ENCODE measurements around the gene KLRF2.

DNA sequence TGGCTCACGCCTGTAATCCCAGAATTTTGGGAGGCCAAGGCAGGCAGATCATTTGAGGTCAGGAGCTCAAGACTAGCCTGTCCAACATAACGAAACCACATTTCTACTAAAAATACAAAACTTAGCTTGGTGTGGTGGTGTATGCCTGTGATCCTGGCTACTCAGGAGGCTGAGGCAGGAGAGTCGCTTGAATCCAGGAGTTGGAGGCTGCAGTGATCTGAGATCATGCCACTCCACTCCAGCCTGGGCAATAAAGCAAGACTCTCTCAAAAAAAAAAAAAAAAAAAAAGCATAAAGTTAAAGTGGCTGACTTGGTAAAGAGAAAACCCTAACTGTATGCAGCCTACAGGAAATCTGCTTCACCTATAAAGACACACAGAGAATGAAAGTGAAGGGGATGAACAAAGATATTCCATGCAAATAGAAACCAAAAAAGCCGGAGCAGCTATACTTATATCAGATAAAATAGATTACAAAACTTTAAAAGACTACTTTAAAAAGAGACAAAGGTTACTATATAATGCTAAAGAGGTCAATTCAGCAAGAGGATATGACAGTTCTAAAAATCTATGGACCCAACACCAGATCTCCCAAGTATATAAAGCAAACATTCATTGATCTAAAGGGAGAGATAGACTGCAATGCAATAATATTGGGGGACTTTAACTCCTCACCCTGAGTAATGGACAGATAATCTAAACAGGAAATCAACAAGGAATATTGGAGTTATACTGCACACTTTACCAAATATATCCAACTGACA is 16.2 kb upstream of the KLRF2 start:
- no peak for TF ChIP-seq FOXJ3 (CRISPR knock-in tag; IDR thresholded peaks at IDR 0.05)
- TF ChIP-seq EP300 (IDR thresholded peaks at IDR 0.05; ENCODE audit: borderline replicate concordance in 1 of 2, low read depth in 1 of 2, low read length in 1 of 2): no peak
- TF ChIP-seq, protein P1, sequence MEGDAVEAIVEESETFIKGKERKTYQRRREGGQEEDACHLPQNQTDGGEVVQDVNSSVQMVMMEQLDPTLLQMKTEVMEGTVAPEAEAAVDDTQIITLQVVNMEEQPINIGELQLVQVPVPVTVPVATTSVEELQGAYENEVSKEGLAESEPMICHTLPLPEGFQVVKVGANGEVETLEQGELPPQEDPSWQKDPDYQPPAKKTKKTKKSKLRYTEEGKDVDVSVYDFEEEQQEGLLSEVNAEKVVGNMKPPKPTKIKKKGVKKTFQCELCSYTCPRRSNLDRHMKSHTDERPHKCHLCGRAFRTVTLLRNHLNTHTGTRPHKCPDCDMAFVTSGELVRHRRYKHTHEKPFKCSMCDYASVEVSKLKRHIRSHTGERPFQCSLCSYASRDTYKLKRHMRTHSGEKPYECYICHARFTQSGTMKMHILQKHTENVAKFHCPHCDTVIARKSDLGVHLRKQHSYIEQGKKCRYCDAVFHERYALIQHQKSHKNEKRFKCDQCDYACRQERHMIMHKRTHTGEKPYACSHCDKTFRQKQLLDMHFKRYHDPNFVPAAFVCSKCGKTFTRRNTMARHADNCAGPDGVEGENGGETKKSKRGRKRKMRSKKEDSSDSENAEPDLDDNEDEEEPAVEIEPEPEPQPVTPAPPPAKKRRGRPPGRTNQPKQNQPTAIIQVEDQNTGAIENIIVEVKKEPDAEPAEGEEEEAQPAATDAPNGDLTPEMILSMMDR (IDR thresholded peaks at IDR 0.05): no peak
- TF ChIP-seq, protein P2, sequence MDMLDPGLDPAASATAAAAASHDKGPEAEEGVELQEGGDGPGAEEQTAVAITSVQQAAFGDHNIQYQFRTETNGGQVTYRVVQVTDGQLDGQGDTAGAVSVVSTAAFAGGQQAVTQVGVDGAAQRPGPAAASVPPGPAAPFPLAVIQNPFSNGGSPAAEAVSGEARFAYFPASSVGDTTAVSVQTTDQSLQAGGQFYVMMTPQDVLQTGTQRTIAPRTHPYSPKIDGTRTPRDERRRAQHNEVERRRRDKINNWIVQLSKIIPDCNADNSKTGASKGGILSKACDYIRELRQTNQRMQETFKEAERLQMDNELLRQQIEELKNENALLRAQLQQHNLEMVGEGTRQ (IDR thresholded peaks at IDR 0.05; ENCODE audit: borderline replicate concordance, low read depth, low read length): no peak
- TF ChIP-seq, protein P3, sequence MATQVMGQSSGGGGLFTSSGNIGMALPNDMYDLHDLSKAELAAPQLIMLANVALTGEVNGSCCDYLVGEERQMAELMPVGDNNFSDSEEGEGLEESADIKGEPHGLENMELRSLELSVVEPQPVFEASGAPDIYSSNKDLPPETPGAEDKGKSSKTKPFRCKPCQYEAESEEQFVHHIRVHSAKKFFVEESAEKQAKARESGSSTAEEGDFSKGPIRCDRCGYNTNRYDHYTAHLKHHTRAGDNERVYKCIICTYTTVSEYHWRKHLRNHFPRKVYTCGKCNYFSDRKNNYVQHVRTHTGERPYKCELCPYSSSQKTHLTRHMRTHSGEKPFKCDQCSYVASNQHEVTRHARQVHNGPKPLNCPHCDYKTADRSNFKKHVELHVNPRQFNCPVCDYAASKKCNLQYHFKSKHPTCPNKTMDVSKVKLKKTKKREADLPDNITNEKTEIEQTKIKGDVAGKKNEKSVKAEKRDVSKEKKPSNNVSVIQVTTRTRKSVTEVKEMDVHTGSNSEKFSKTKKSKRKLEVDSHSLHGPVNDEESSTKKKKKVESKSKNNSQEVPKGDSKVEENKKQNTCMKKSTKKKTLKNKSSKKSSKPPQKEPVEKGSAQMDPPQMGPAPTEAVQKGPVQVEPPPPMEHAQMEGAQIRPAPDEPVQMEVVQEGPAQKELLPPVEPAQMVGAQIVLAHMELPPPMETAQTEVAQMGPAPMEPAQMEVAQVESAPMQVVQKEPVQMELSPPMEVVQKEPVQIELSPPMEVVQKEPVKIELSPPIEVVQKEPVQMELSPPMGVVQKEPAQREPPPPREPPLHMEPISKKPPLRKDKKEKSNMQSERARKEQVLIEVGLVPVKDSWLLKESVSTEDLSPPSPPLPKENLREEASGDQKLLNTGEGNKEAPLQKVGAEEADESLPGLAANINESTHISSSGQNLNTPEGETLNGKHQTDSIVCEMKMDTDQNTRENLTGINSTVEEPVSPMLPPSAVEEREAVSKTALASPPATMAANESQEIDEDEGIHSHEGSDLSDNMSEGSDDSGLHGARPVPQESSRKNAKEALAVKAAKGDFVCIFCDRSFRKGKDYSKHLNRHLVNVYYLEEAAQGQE (IDR thresholded peaks at IDR 0.05; ENCODE audit: low read depth, low read length): no peak
- TF ChIP-seq POLR2AphosphoS5 (IDR thresholded peaks at IDR 0.05; ENCODE audit: low read depth, low read length): no peak
- no peak for TF ChIP-seq FOSL2 (IDR thresholded peaks at IDR 0.05; ENCODE audit: borderline replicate concordance, low read depth)
- TF ChIP-seq CHD2 (IDR thresholded peaks at IDR 0.05; ENCODE audit: low read length, partially characterized antibody): no peak
- TF ChIP-seq, protein P4, sequence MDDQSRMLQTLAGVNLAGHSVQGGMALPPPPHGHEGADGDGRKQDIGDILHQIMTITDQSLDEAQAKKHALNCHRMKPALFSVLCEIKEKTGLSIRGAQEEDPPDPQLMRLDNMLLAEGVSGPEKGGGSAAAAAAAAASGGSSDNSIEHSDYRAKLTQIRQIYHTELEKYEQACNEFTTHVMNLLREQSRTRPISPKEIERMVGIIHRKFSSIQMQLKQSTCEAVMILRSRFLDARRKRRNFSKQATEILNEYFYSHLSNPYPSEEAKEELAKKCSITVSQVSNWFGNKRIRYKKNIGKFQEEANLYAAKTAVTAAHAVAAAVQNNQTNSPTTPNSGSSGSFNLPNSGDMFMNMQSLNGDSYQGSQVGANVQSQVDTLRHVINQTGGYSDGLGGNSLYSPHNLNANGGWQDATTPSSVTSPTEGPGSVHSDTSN (IDR thresholded peaks at IDR 0.05): no peak
- TF ChIP-seq, protein P5, sequence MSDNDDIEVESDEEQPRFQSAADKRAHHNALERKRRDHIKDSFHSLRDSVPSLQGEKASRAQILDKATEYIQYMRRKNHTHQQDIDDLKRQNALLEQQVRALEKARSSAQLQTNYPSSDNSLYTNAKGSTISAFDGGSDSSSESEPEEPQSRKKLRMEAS (IDR thresholded peaks at IDR 0.05; ENCODE audit: low read depth): no peak
- no peak for TF ChIP-seq JUND (IDR thresholded peaks at IDR 0.05)

All from SK-N-SH (cell line).